HG03469 (cell line): Measurements from ENCODE around the gene CHKB.
A peak's percentile ranks its signal among the peaks of the same experiment; 100 is the strongest.

ENCODE experiments used
- ATAC-seq: cut with Tn5 transposase; IDR thresholded peaks from one replicate; pipeline ENCODE4 v1.9.1; 2021; ENCODE audit warnings: mild to moderate bottlenecking, moderate library complexity, moderate number of reproducible peaks; ENCODE audit not compliant: unreplicated experiment

The CHKB gene

GRCh38 chr22:50575426-50575941 lies 7.2 kb downstream of the CHKB start:
- no peak for ATAC-seq

GRCh38 chr22:50574383-50574755 lies 8.3 kb downstream of the CHKB start:
- ATAC-seq: no peak

GRCh38 chr22:50573491-50574382 lies 8.9 kb downstream of the CHKB start:
- no peak for ATAC-seq

- no peak for ATAC-seq
Measured at GRCh38 chr22:50572965-50573364, 9.7 kb downstream of the CHKB start.

GRCh38 chr22:50571264-50572175 lies 11.1 kb downstream of the CHKB start:
- no peak for ATAC-seq

GRCh38 chr22:50570861-50571260 lies 11.8 kb downstream of the CHKB start:
- ATAC-seq: no peak

GRCh38 chr22:50569896-50570535 lies 12.6 kb downstream of the CHKB start:
- ATAC-seq: no peak

GRCh38 chr22:50569041-50569459 lies 13.6 kb downstream of the CHKB start:
- ATAC-seq: no peak

- ATAC-seq: no peak
Measured at GRCh38 chr22:50568626-50569025, 14.0 kb downstream of the CHKB start.

GRCh38 chr22:50567721-50568252 lies 14.9 kb downstream of the CHKB start:
- ATAC-seq: no peak

- ATAC-seq: no peak
Measured at GRCh38 chr22:50564289-50564688, 18.4 kb downstream of the CHKB start.

- no peak for ATAC-seq
Measured at GRCh38 chr22:50563413-50564160, 19.1 kb downstream of the CHKB start.

GRCh38 chr22:50562523-50563412 lies 19.9 kb downstream of the CHKB start, which contains the start of gene SYCE3:
SYCE3 (minus strand) TSS chr22:50562919; CDS start chr22:50556405, 6,514 bp downstream.
- ATAC-seq: peak; percentile 90

GRCh38 chr22:50561401-50562358 lies 21.0 kb downstream of the CHKB start:
- no peak for ATAC-seq

- no peak for ATAC-seq
Measured at GRCh38 chr22:50560034-50560433, 22.6 kb downstream of the CHKB start.

GRCh38 chr22:50556703-50557102 lies 25.9 kb downstream of the CHKB start:
- ATAC-seq: no peak

GRCh38 chr22:50553310-50553709 lies 29.3 kb downstream of the CHKB start:
- no peak for ATAC-seq
